Measurements from ENCODE around the gene NKRF. TPM values are rescaled to one million over a fixed set of nuclear protein-coding genes. Genes with fewer than 3 reads are reported as not detected.

The NKRF gene
- total and polyA plus RNA-seq, 2 of the 8 experiments (the other 6 are each of a cell fraction or from before 2014, with no cell fraction given), result 3.8 to 11.4 TPM

GRCh38 chrX:119647552-119648420 is 41.6 kb upstream of the NKRF start (continued):
- TF ChIP-seq E2F6 (IDR thresholded peaks at IDR 0.05) (no peak), POLR2AphosphoS5 (IDR thresholded peaks at IDR 0.05; ENCODE audit: low read depth, low read length) (no peak), NRF1 (IDR thresholded peaks at IDR 0.05; ENCODE audit: low read depth, low read length) (no peak), TAF1 (IDR thresholded peaks at IDR 0.05; ENCODE audit: low read depth, low read length) (no peak)

Measured in H1 (cell line).